ENCODE results near the gene PHF21B. TPM values are rescaled to one million over a fixed set of nuclear protein-coding genes. Genes with fewer than 3 reads are reported as not detected.

Gene PHF21B
- polyA plus RNA-seq, 1 donor (not counting 4 experiments of a cell fraction or from before 2014, with no cell fraction given) = not detected

DNA sequence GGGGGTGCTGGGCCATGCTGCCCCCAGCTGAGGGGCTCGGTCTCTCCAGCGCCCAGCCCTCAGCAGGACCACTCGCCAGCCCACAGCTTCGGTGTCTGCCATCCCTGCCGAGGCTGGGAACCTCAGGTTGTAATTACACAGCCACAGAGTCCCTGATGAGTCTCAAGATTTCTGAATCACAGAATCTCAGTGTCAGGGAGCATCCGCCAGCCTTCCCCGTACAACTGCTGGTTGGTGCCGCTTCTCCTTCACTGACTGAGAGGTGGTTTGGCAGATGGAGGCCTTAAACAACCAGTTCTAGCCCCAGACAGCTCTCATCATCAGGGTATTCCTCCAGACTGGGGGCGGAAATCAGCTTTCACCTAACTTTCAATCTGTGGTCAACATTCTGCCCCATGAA lies 13.7 kb downstream of the PHF21B start:
- Histone ChIP-seq H4K20me1 (ENCODE audit: control insufficient read depth, extremely low read depth, insufficient read depth, low read length) (peaks cover 2% of the 10 kb centered on the region), H3K4me2 (ENCODE audit: control insufficient read depth, extremely low read depth, insufficient read depth, low read depth, low read length) (no peak overlapping the region), H2AFZ (ENCODE audit: control insufficient read depth, low read length) (no peak overlapping the region), H3K4me1 (ENCODE audit: control insufficient read depth, extremely low read depth, insufficient read depth, low read length) (no peaks in the 10 kb centered on the region), H3K36me3 (ENCODE audit: control insufficient read depth in 2 of 2, extremely low read depth in 1 of 2, insufficient read depth in 2 of 2, low read length in 2 of 2) (no peaks in the 10 kb centered on the region), H3K27ac (ENCODE audit: control insufficient read depth, insufficient read depth, low read length) (no peak overlapping the region), H3K9me3 (ENCODE audit: control insufficient read depth, low read depth, low read length) (no peaks in the 10 kb centered on the region), H3K9me1 (ENCODE audit: control insufficient read depth, extremely low read depth, insufficient read depth, low read length) (no peaks in the 10 kb centered on the region), H3K9ac (ENCODE audit: control insufficient read depth, extremely low read depth, insufficient read depth, low read length) (no peak overlapping the region), H3K4me3 (ENCODE audit: control insufficient read depth in 2 of 3, extremely low read depth in 1 of 3, insufficient read depth in 2 of 3, low read depth in 1 of 3, low read length in 3 of 3) (no peak overlapping the region), H3K27me3 (ENCODE audit: control insufficient read depth, extremely low read depth, insufficient read depth, low read length) (peaks cover 6% of the 10 kb centered on the region), H3K79me2 (ENCODE audit: control insufficient read depth, insufficient read depth, low read length) (no peaks in the 10 kb centered on the region)
- DNase-seq (ENCODE audit: low read depth, low spot score) (no peak), FAIRE-seq (no peak)
- dilution Hi-C loops (cut with MboI; ENCODE audit: extremely low pct_ligation_motif_present, low sequenced_read_pairs) = no loop called here
- TF ChIP-seq, protein P1, sequence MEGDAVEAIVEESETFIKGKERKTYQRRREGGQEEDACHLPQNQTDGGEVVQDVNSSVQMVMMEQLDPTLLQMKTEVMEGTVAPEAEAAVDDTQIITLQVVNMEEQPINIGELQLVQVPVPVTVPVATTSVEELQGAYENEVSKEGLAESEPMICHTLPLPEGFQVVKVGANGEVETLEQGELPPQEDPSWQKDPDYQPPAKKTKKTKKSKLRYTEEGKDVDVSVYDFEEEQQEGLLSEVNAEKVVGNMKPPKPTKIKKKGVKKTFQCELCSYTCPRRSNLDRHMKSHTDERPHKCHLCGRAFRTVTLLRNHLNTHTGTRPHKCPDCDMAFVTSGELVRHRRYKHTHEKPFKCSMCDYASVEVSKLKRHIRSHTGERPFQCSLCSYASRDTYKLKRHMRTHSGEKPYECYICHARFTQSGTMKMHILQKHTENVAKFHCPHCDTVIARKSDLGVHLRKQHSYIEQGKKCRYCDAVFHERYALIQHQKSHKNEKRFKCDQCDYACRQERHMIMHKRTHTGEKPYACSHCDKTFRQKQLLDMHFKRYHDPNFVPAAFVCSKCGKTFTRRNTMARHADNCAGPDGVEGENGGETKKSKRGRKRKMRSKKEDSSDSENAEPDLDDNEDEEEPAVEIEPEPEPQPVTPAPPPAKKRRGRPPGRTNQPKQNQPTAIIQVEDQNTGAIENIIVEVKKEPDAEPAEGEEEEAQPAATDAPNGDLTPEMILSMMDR (optimal IDR thresholded peaks at IDR 0.05 in 1 of 3, IDR thresholded peaks at IDR 0.05 in 1 of 3, conservative IDR thresholded peaks at IDR 0.05 in 1 of 3; ENCODE audit: extremely low read depth in 1 of 3, insufficient read depth in 2 of 3, low read length in 3 of 3) = no peak
- no peak for TF ChIP-seq EZH2 (IDR thresholded peaks at IDR 0.05; ENCODE audit: low read length)

DNA sequence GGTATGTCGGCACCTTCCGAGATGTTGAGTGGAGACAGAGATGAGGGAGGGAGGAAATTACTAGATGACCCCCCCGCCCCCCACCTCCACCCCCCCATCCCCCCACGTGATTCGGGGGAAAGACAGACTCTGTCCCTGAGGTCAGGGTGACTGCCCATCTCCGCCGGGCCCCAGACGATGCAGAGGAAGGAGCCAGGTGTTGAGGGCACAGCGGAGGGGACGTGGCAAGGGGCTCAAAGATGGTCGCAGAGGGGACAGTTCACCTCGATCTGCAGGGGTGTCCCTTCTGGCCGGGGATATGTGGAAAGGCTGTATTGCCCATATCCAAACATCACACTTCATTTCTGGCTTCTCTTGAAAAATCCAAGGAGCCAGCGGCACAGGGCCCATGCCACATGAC lies 14.1 kb downstream of the PHF21B start:
- H3K27me3 ChIP-seq (ENCODE audit: control insufficient read depth, extremely low read depth, insufficient read depth, low read length) = peaks cover 6% of the 10 kb centered on the region
- FAIRE-seq = no peak
- dilution Hi-C loops (cut with MboI; ENCODE audit: extremely low pct_ligation_motif_present, low sequenced_read_pairs) = no loop called here

More for the DNA sequence above, 14.1 kb downstream of the PHF21B start:
- Histone ChIP-seq H3K79me2 (ENCODE audit: control insufficient read depth, insufficient read depth, low read length) (no peaks in the 10 kb centered on the region), H3K27ac (ENCODE audit: control insufficient read depth, insufficient read depth, low read length) (no peak overlapping the region), H3K4me1 (ENCODE audit: control insufficient read depth, extremely low read depth, insufficient read depth, low read length) (no peaks in the 10 kb centered on the region), H3K9ac (ENCODE audit: control insufficient read depth, extremely low read depth, insufficient read depth, low read length) (no peak overlapping the region), H3K36me3 (ENCODE audit: control insufficient read depth in 2 of 2, extremely low read depth in 1 of 2, insufficient read depth in 2 of 2, low read length in 2 of 2) (no peaks in the 10 kb centered on the region), H3K9me1 (ENCODE audit: control insufficient read depth, extremely low read depth, insufficient read depth, low read length) (no peaks in the 10 kb centered on the region), H3K9me3 (ENCODE audit: control insufficient read depth, low read depth, low read length) (no peaks in the 10 kb centered on the region), H2AFZ (ENCODE audit: control insufficient read depth, low read length) (no peak overlapping the region), H4K20me1 (ENCODE audit: control insufficient read depth, extremely low read depth, insufficient read depth, low read length) (peaks cover 3% of the 10 kb centered on the region), H3K4me2 (ENCODE audit: control insufficient read depth, extremely low read depth, insufficient read depth, low read depth, low read length) (no peak overlapping the region), H3K4me3 (ENCODE audit: control insufficient read depth in 2 of 3, extremely low read depth in 1 of 3, insufficient read depth in 2 of 3, low read depth in 1 of 3, low read length in 3 of 3) (no peak overlapping the region)
- no peak for DNase-seq (ENCODE audit: low read depth, low spot score)
- TF ChIP-seq, protein P1 (optimal IDR thresholded peaks at IDR 0.05 in 1 of 3, IDR thresholded peaks at IDR 0.05 in 1 of 3, conservative IDR thresholded peaks at IDR 0.05 in 1 of 3; ENCODE audit: extremely low read depth in 1 of 3, insufficient read depth in 2 of 3, low read length in 3 of 3) = no peak
- no peak for TF ChIP-seq EZH2 (IDR thresholded peaks at IDR 0.05; ENCODE audit: low read length)

Data from keratinocyte (primary cell).